ENCODE measurements around the gene COL8A1.

Gene COL8A1

DNA sequence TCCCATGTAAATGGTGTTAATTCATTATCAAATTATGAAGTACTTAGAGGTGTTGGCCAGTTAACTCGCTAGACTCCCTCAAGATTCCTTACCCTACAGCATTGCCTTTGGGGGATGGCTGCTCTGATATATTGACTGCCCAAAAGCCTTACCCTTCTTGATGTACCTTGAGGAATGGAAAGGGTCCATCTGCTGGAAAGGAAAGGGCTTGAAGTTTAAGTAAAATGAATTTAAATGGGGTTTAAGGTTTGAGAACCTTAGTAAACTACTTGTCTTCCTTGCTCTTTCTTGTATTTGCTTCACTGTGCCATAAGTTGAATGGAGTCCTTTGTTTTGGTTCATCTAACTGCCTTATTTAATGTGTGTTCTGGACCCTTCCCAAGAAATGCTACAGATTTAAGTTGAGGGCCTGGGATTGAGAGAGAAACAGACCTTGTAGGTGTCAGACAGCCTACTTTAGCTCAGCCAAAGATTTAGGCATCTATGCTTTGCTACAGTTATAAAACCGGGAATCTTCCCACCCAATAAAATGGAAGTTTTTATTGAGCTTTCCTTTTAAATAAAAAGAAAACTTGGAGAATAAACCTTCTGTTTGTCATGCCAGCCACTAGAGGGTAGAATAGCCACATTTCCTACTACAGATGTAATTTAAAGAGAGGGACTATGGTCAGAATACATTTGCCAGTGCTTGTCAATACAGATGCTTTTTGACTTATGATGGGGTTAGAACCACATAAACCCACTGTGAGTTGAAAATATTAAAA, 204.6 kb downstream of the COL8A1 start:
- Histone ChIP-seq H3K9ac (ENCODE audit: low read length) (no peak overlapping the region), H3K4me2 (ENCODE audit: low read depth, low read length, poor library complexity, severe bottlenecking) (no peak overlapping the region), H3K79me2 (ENCODE audit: insufficient read depth, low read length) (peaks cover 9% of the 10 kb centered on the region; the same call in 1 of the 2 replicates), H3K36me3 (ENCODE audit: low read length) (no peaks in the 10 kb centered on the region), H3K9me3 (ENCODE audit: insufficient read depth, low read length) (no peaks in the 10 kb centered on the region), H4K20me1 (ENCODE audit: low read depth, low read length) (peaks cover 8% of the 10 kb centered on the region), H3F3A (ENCODE audit: insufficient read depth) (no peaks in the 10 kb centered on the region), H3K27ac (ENCODE audit: low read depth, low read length) (no peak overlapping the region), H2AFZ (ENCODE audit: low read depth, low read length, severe bottlenecking) (no peak overlapping the region), H3K27me3 (ENCODE audit: low read length) (no peaks in the 10 kb centered on the region), H3K4me3 (ENCODE audit: insufficient read depth, low read length, poor library complexity, severe bottlenecking) (no peak overlapping the region), H3K9me2 (replicated peaks; ENCODE audit: insufficient read depth, low read length) (no peaks in the 10 kb centered on the region)
- TF ChIP-seq, protein P1, sequence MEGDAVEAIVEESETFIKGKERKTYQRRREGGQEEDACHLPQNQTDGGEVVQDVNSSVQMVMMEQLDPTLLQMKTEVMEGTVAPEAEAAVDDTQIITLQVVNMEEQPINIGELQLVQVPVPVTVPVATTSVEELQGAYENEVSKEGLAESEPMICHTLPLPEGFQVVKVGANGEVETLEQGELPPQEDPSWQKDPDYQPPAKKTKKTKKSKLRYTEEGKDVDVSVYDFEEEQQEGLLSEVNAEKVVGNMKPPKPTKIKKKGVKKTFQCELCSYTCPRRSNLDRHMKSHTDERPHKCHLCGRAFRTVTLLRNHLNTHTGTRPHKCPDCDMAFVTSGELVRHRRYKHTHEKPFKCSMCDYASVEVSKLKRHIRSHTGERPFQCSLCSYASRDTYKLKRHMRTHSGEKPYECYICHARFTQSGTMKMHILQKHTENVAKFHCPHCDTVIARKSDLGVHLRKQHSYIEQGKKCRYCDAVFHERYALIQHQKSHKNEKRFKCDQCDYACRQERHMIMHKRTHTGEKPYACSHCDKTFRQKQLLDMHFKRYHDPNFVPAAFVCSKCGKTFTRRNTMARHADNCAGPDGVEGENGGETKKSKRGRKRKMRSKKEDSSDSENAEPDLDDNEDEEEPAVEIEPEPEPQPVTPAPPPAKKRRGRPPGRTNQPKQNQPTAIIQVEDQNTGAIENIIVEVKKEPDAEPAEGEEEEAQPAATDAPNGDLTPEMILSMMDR (IDR thresholded peaks at IDR 0.05; ENCODE audit: insufficient read depth, low read length, poor library complexity, severe bottlenecking) = no peak
- TF ChIP-seq EZH2phosphoT487 (conservative IDR thresholded peaks at IDR 0.05; ENCODE audit: low read length) = no peak

DNA sequence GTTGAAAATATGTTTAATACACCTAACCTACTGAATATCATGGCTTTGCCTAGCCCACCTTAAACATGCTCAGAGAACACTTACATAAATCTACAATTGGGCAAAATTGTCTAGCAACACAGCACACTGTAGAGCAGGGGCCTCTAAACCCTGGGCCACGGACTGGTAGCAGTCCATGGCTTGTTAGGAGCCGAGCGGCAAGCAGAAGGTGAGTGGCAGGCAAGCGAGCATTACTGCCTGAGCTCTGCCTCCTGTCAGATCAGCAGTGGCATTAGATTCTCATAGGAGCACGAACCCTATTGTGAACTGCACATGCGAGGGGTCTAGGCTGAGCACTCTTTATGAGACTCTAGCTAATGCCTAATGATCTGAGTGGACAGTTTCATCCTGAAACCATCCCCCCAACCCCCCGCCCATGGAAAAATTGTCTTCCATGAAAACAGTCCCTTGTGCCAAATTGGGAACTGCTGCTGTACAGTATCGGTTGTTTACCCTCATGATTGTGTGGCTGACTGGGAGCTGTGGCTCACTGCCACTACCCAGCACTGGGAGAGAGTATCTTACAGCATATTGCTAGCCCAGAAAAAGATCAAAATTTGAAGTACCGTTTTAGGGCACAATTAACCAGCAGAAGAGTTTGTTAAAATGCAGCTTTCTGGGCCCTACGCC, 205.3 kb downstream of the COL8A1 start:
- H3K4me3 ChIP-seq (ENCODE audit: insufficient read depth, low read length, poor library complexity, severe bottlenecking) = no peak overlapping the region
- H3K9ac ChIP-seq (ENCODE audit: low read length) = no peak overlapping the region
- H3K36me3 ChIP-seq (ENCODE audit: low read length) = no peaks in the 10 kb centered on the region
- no peak overlapping the region for H3K27ac ChIP-seq (ENCODE audit: low read depth, low read length)
- H3K4me2 ChIP-seq (ENCODE audit: low read depth, low read length, poor library complexity, severe bottlenecking) = no peak overlapping the region
- H3F3A ChIP-seq (ENCODE audit: insufficient read depth) = no peaks in the 10 kb centered on the region
- no peaks in the 10 kb centered on the region for H3K27me3 ChIP-seq (ENCODE audit: low read length)
- no peak overlapping the region for H2AFZ ChIP-seq (ENCODE audit: low read depth, low read length, severe bottlenecking)
- no peak for TF ChIP-seq EZH2phosphoT487 (conservative IDR thresholded peaks at IDR 0.05; ENCODE audit: low read length)
- TF ChIP-seq, protein P1 (IDR thresholded peaks at IDR 0.05; ENCODE audit: insufficient read depth, low read length, poor library complexity, severe bottlenecking) = no peak
- H3K9me3 ChIP-seq (ENCODE audit: insufficient read depth, low read length) = no peaks in the 10 kb centered on the region
- H4K20me1 ChIP-seq (ENCODE audit: low read depth, low read length) = peaks cover 8% of the 10 kb centered on the region
- H3K9me2 ChIP-seq (replicated peaks; ENCODE audit: insufficient read depth, low read length) = no peaks in the 10 kb centered on the region
- H3K79me2 ChIP-seq (ENCODE audit: insufficient read depth, low read length) = peaks cover 4% of the 10 kb centered on the region; the same call in 1 of the 2 replicates

DNA sequence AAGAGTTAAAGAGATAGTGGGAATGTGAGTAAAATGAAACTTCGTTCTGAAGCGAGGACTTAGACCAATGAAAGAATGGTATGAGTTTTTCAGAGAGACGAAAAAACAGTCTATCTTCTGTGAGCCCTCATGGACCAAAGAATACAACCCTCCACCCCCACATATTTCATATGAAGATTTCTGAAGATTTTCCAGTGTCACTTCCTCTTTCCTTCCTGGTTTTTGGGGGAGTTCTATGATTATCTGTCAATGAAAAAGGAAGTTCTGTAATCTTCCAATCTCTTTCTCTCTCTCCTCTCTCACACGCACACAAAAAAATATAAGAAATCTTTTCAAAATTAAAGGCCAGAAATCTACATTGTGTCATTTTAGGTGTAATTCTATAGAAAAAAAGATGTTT, 206.9 kb downstream of the COL8A1 start:
- Histone ChIP-seq H3K79me2 (ENCODE audit: insufficient read depth, low read length) (0 out of 2 replicates have a peak, but pooled peaks cover 4% of the 10 kb centered on the region), H3K36me3 (ENCODE audit: low read length) (no peaks in the 10 kb centered on the region), H3K4me2 (ENCODE audit: low read depth, low read length, poor library complexity, severe bottlenecking) (no peak overlapping the region), H2AFZ (ENCODE audit: low read depth, low read length, severe bottlenecking) (no peak overlapping the region), H3K9me3 (ENCODE audit: insufficient read depth, low read length) (no peaks in the 10 kb centered on the region), H3K27me3 (ENCODE audit: low read length) (no peaks in the 10 kb centered on the region), H3K4me3 (ENCODE audit: insufficient read depth, low read length, poor library complexity, severe bottlenecking) (no peak overlapping the region), H3K27ac (ENCODE audit: low read depth, low read length) (no peak overlapping the region), H4K20me1 (ENCODE audit: low read depth, low read length) (peaks cover 8% of the 10 kb centered on the region), H3F3A (ENCODE audit: insufficient read depth) (no peaks in the 10 kb centered on the region), H3K9me2 (replicated peaks; ENCODE audit: insufficient read depth, low read length) (no peaks in the 10 kb centered on the region), H3K9ac (ENCODE audit: low read length) (no peak overlapping the region)
- TF ChIP-seq, protein P1 (IDR thresholded peaks at IDR 0.05; ENCODE audit: insufficient read depth, low read length, poor library complexity, severe bottlenecking) = no peak
- TF ChIP-seq EZH2phosphoT487 (conservative IDR thresholded peaks at IDR 0.05; ENCODE audit: low read length) = no peak

Measured in SU-DHL-6 (cell line).